ENCODE results near the gene IL1R1.

GRCh38 chr2:102112692-102113665, 29.6 kb upstream of the IL1R1 start:
- no peak for TF ChIP-seq CTCF (IDR thresholded peaks at IDR 0.05; ENCODE audit: poor library complexity, severe bottlenecking)
- no peak for TF ChIP-seq POLR2AphosphoS5 (IDR thresholded peaks at IDR 0.05)
- TF ChIP-seq EP300 (conservative IDR thresholded peaks at IDR 0.05; ENCODE audit: poor library complexity, severe bottlenecking), result no peak
